RCC 7860 (cell line): ENCODE results near the gene DLK2.

Experiments used
- DNase-seq: peaks from one replicate; pipeline ENCODE4 v3.0.0-alpha.2; 2015; ENCODE audit warnings: low spot score
- FAIRE-seq: peaks from 2 replicates; lab custom pipeline; 2012; peaks lifted over from hg19 to GRCh38; lab: Jason Lieb, UNC

Gene DLK2

DNA sequence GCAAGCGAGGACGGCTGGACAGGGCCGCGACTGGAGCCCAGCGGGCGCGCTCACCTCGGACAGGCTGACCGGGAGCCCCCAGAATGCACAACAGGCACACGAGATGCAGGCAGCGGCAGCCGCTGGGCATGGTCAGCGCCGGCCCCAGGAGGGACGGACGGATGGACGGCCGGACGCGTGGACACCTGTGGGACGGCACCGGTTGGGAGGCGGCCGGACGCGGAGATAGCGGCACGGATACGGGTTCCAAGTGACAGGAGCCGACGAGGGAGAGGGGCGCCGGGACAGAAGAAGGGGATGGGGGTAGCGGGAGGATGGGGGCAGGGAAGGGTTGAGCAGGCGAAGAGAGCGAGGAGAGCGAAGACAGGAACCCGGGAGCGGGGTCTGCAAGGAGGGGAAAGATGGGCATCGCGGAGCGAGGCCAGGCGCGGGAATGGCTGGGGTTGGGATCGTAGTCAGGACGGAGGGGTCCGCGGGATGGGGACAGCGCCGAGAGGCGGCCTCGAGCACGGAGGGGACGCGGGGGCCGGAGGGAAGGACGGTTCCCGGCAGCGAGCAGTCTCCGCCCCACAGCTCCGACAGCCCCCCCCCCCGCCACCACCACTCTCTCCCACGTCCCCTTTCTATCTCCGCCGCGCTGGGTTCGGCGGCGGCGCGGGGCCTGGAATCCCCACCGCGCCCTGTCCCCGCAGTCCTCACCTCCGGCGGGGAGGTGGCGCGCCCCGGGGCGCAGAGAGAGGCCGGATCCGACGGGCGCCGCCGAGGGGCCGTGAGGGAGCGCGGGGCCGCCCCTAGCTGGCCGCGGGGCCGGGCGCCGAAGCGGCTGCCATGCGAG is 435 bp downstream of the DLK2 start:
- no peak for FAIRE-seq
- peak; percentile 15 for DNase-seq

DNA sequence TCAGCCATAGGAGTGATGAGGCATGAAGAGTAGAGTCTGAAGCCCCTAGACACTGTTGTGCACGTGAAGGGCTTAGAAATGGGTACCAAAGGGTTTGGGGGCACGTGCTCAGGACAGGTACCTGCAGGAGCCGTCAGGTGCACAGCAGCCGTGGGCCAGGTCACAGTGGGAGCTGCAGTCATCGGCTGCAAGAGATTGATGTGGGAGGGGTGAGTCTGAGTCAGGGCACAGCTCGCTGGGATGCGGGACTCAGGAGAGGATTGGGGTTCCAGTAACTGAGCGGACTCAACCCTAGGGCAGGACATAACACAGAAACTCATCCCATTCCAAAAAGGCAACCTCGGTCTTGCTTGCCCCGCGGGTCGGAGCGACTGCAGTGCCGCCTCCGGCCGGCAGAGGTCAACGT is 1.1 kb downstream of the DLK2 start:
- DNase-seq (no peak), FAIRE-seq (no peak)

DNA sequence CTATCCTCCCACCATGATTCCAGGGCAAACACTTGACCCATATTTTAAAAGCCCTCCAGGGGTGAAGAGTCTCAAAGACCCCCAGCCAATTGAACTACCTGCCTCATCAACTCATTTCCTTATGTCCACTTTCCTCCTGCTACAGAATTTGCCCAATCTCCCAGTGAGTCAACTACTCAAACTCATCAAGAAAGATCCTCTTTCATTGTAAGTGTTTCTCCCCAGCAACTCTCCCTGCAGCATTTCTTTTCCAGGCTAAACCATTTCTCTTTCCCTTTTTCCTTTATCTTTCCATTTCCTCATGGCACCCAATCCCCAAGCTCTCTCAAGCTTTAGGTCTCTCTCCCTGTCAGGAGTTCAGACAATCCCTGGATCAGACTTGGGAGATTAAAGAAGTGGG is 1.5 kb downstream of the DLK2 start:
- DNase-seq, result no peak
- FAIRE-seq, result no peak

DNA sequence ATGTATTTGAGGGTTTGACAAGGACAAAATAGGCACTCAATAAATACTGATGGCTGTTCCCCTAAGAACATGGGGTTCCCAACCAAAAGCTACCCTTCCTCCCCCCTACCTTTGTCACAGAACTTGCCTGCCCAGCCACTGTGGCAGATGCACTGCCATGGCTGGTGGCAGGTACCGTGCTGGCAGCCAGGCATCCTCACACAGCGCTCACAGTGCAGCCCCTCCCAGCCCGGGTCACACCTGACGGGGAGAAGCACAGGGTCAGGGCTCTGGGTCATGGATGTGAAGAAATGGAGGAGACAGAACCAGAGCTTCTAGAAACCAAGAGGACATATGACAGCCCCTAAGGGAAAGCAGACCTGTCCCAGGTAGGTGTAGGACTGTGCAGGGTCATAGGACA is 2.5 kb downstream of the DLK2 start:
- no peak for DNase-seq
- FAIRE-seq, result no peak

GRCh38 chr6:43451939-43452338 is 3.4 kb downstream of the DLK2 start:
- no peak for FAIRE-seq
- no peak for DNase-seq

GRCh38 chr6:43451348-43451747 is 4.0 kb downstream of the DLK2 start:
- no peak for FAIRE-seq
- no peak for DNase-seq

DNA sequence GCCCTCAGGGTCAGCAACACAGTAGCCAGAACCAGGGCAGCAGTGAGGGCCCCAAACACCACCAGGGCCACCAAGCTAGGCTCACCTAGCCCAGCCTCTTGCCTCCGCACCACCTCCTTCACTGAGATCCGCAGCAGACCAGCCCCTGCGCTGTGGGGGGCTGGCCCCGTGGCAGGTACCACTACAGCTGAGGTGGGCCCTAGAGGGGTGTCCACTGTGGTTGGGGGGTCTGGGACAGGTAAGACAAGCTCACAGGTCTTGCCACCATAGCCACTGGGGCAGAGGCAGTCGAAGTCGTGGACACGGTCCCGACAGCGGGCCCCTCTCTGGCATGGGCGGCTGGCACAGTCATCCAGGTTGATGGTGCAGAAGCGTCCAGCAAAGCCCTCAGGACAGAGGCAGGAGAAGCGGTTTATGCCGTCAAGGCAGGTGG is 4.6 kb downstream of the DLK2 start:
- DNase-seq (no peak), FAIRE-seq (no peak)

GRCh38 chr6:43448916-43449315 is 6.4 kb downstream of the DLK2 start:
- DNase-seq, result no peak
- no peak for FAIRE-seq

DNA sequence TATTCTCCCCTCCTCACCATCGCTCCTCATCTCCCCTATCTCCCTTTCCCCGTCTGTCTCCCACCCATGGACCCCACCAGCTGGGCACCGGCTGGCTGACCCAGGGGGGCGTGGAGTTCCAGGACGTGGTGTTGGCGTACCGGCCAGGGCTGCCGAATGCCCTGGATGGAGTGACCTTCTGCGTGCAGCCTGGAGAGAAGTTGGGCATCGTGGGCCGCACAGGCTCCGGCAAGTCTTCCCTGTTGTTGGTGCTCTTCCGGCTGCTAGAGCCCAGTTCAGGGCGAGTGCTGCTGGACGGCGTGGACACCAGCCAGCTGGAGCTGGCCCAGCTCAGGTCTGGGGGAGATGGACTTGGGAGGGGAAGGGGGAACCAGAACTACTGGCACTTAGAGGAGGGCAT is 7.7 kb downstream of the DLK2 start:
- FAIRE-seq (no peak), DNase-seq (no peak)

DNA sequence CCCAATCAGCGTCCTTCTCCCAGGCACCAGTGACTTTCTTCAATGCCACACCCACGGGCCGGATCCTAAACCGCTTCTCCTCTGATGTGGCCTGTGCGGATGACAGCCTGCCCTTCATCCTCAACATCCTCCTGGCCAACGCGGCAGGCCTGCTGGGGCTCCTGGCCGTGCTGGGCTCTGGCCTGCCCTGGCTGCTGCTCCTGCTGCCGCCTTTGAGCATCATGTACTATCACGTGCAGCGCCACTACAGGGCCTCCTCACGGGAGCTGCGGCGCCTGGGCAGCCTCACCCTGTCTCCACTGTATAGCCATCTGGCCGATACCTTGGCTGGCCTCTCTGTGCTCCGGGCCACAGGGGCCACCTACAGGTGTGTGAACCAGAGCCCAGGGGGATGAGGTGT is 9.8 kb downstream of the DLK2 start:
- FAIRE-seq, result no peak
- DNase-seq, result no peak

DNA sequence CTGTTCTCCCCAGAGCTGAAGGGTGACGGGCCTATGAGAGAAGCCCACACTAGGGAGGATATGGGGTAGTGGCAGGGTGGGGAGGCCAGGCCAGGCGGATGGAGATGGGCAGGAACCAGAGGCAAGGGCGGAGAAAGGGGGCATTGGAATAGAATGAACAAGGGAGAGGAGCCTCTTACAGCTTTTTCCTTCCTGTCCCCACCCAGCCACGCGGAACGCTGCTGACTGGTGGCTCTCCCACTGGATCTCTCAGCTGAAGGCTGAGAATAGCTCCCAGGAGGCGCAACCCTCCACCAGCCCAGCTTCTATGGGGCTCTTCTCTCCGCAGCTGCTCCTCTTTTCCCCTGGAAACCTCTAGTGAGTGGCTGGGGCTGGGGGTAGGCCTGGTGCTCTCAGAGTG is 10.8 kb downstream of the DLK2 start:
- no peak for DNase-seq
- no peak for FAIRE-seq

DNA sequence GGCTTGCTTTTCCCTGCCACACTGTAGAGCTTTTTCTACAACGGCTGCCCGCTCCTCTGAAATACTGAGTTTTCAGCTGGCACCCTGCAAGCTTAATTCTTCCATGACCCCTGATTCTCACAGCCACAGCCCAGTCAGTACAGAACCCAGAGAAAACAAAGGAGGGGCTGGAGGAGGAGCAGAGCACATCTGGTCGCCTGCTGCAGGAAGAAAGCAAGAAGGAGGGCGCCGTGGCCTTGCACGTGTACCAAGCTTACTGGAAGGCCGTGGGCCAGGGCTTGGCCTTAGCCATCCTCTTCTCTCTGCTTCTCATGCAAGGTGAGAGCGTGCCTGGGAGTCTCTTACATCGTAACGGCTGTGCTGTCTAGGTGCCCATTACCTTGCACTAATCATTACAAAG is 11.3 kb downstream of the DLK2 start:
- DNase-seq, result no peak
- FAIRE-seq, result no peak

- DNase-seq (no peak), FAIRE-seq (no peak)
Measured at GRCh38 chr6:43442935-43443334, 12.4 kb downstream of the DLK2 start.

DNA sequence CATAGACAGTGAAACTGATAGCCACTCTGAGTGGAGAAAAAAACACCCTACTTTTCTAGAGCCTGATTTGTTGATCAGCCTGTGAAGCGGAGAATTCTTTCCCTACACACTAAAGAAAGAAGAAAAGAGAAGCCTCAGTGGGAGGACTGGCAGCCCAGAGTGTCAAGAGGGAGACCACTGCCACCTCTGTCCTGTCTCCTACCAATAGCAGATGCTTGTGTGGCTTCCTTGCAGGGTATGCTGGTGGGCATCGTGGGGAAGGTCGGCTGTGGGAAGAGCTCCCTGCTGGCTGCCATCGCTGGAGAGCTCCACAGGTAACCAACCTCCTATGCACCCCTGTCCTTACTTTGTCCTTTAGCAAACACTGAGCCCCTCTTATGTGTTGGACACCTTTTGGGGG is 17.6 kb downstream of the DLK2 start:
- no peak for DNase-seq

GRCh38 chr6:43436577-43437282 is 18.6 kb downstream of the DLK2 start:
- DNase-seq (peak; percentile 54), FAIRE-seq (no peak)

More for the DNA sequence above, 17.6 kb downstream of the DLK2 start:
- FAIRE-seq, result no peak

DNA sequence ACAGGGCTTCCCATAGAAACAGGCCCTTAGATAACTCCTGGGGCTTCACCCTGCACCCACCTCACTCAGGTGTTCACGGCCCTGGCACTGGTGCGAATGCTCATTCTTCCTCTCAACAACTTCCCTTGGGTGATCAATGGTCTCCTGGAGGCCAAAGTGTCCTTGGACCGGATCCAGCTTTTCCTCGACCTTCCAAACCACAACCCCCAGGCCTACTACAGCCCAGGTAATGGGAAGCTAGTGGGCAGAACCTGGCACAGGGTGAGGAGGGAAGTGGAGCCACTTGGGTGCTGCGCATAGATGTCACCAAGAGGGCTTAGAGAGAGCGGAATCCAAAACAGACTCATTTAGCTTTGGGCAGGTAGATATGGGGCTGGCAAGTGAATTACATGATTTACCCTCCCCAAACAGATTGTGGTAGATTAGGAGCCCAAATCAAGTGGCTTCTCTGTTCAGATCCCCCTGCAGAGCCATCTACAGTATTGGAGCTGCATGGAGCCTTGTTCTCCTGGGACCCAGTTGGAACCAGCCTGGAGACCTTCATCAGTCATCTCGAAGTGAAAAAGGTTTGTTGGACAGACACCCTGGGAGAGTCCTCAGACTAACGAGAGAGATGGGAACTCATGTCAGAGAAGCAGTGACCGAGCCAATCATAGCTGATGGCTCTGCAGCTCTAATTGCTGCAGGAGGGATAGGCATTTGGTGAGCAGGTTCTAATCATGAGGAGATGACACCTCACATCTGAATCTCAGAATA is 19.5 kb downstream of the DLK2 start:
- FAIRE-seq (no peak), DNase-seq (no peak)

DNA sequence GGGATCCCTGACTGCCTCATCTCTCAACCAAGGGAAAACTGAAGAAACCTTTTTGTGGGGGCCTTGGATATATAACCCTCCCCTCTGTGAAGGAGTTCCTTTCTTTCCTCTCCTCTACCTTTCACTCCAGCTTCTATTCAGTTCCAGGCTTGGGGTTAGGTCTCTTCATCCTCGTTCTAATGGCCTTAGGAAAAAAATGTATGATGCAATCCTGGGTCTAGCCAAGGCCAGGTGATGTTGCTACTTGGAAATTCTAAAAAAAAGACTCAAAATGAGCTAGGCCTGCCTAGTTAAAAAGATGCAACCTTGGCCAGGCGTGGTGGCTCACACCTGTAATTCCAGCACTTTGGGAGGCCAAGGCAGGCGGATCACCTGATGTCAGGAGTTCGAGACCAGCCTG is 20.4 kb downstream of the DLK2 start:
- DNase-seq (no peak), FAIRE-seq (no peak)

DNA sequence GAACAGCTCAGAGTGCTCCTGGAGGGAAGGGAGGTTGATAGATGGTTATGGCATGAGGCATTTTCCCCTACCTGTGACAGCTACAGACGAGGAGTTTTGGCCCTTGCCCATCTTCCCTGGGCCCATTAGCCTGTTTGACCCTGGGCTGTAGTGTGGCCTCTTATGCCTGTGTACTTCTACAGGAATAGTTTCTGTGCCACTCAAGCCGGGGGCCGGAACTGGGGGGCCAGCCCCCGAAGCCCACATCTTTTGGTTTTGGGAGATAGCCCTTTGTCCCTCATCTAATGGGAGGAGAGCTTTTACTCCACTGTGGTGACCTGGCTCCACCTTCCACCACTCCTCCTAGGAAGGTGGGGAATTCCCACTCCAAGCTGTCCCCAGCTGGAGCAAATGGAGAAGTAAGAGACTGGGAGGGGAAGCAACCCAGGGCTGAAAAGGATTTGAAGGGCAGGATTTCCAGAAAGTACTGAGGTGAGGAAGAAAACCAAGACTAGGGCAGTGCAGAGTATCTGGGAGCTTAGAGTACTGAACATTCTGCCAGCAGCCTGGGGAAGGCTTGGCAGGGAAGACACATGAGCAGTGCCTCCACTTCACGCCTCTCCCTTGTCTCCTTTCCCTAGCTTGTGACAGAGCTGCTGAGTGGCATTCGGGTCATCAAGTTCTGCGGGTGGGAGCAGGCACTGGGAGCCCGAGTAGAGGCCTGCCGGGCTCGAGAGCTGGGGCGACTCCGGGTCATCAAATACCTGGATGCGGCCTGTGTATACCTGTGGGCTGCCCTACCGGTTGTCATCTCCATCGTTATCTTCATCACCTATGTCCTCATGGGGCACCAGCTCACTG is 21.1 kb downstream of the DLK2 start:
- DNase-seq, result no peak

GRCh38 chr6:43433148-43433547 is 22.2 kb downstream of the DLK2 start:
- FAIRE-seq, result no peak
- no peak for DNase-seq

More for the DNA sequence above, 21.1 kb downstream of the DLK2 start:
- FAIRE-seq, result no peak

DNA sequence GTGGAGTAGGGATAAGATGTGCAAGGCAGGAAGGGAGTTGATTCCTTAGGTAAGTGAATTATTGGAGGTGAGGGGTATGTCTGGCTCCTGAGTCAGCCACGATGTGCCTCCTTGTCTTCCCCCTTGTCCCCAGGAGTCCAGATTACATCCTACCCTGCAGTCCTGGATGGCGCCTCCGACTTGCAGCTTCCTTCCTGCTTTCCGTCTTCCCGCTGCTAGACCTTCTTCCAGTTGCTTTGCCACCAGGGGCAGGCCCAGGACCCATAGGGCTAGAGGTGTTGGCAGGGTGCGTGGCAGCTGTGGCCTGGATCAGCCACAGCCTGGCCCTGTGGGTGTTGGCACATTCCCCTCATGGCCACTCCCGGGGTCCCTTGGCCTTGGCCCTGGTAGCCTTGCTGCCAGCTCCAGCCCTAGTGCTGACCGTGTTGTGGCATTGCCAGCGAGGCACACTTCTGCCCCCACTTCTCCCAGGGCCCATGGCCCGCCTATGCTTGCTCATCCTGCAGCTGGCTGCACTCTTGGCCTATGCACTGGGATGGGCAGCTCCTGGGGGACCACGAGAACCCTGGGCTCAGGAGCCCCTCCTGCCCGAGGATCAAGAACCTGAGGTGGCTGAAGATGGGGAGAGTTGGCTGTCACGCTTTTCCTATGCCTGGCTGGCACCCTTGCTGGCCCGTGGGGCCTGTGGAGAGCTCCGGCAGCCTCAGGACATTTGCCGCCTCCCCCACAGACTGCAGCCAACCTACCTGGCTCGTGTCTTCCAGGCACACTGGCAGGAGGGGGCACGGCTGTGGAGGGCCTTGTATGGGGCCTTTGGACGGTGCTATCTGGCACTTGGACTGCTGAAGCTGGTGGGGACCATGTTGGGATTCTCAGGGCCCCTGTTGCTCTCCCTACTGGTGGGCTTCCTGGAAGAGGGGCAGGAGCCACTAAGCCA is 23.1 kb downstream of the DLK2 start:
- no peak for DNase-seq
- FAIRE-seq, result no peak
